OCI-LY3 (cell line): Measurements from ENCODE around the gene COL1A1.

Source experiments
- CTCF ChIP-seq: fragments of 200-600, 300-600 bp; sonication (generic); IDR thresholded peaks from 2 replicates; pipeline ENCODE4 v1.5.1; 2014; ENCODE audit warnings: antibody characterized with exemption, low read length, low read depth
- EZH2phosphoT487 ChIP-seq: fragments of 200-600 bp; shearing (Covaris generic); IDR thresholded peaks from 2 replicates; pipeline ENCODE4 v1.6.1; 2018; ENCODE audit warnings: antibody characterized with exemption, mixed run types, low read depth

- TF ChIP-seq CTCF (no peak), EZH2phosphoT487 (no peak)
Observed at GRCh38 chr17:50166518-50167181, 34.8 kb downstream of the COL1A1 start.
